ENCODE measurements around the gene CABCOCO1.

CABCOCO1 gene

DNA sequence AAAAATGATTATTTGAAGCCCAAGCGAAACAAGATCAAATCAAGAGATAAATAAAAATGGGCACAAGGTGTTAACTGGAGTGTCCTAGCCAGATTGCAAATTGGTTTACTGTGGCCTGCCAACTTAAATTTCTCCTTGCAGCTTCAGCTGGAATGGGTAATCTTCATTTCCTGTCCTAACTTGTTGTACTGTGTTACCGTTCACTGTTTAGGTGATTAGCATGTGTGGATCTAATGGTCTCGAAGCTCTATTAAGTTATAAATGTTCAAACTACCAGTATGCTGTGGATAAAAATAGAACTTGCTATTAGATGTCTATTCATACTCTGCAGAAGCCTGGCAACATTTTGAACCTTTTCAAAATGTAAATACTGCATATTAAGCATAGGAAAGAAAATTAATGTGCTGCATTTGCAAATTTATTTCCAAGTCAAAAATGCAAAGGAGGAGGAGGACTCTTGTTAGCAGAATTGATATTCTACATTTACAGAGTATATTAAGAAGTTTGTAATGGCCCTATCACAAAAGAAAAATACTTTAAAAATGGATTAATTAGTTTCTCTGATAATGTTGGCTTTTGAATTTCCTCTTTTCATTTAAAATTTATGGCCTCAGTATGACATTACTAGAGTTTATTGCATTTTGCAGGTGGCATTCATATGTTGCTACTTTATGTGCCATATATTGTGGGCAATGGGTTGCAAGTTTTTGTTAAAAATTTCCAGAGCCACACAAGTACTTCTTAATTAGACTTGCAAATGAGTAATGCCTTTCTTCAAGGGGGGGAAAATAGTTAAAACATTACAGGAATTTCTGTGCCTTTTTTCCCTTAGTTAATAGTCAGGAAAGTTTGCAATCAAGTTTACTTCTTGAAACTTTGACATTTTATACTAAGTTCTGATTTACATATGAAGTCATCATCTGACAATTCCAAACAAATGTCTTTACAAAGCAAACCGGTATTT is 92.1 kb downstream of the CABCOCO1 start:
- H3K4me3 ChIP-seq (ENCODE audit: low read length) = no peak overlapping the region
- TF ChIP-seq, protein P1, sequence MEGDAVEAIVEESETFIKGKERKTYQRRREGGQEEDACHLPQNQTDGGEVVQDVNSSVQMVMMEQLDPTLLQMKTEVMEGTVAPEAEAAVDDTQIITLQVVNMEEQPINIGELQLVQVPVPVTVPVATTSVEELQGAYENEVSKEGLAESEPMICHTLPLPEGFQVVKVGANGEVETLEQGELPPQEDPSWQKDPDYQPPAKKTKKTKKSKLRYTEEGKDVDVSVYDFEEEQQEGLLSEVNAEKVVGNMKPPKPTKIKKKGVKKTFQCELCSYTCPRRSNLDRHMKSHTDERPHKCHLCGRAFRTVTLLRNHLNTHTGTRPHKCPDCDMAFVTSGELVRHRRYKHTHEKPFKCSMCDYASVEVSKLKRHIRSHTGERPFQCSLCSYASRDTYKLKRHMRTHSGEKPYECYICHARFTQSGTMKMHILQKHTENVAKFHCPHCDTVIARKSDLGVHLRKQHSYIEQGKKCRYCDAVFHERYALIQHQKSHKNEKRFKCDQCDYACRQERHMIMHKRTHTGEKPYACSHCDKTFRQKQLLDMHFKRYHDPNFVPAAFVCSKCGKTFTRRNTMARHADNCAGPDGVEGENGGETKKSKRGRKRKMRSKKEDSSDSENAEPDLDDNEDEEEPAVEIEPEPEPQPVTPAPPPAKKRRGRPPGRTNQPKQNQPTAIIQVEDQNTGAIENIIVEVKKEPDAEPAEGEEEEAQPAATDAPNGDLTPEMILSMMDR (conservative IDR thresholded peaks at IDR 0.05; ENCODE audit: low read depth, low read length) = no peak
- no peak for DNase-seq (ENCODE audit: low read depth)

DNA sequence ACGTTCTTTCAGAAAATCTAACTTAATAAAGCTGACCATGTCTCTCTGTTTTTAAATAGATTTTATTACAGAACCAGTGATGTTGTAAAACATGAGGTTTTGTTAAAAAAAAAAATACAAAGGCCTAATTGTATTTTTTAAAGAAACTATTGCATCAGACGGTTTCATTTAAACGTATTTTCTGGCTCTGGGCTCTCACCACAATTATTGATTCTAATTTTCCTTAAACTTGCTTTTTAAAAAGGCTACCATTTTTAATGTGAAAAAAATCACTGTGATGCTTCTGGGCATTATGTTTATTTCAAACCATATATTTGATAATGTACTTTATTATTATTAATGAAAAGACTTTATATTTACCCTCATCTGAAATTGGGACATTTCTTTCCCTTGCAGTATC is 94.3 kb downstream of the CABCOCO1 start:
- no peak for DNase-seq (ENCODE audit: low read depth)
- TF ChIP-seq, protein P1 (conservative IDR thresholded peaks at IDR 0.05; ENCODE audit: low read depth, low read length) = no peak
- no peak overlapping the region for H3K4me3 ChIP-seq (ENCODE audit: low read length)

DNA sequence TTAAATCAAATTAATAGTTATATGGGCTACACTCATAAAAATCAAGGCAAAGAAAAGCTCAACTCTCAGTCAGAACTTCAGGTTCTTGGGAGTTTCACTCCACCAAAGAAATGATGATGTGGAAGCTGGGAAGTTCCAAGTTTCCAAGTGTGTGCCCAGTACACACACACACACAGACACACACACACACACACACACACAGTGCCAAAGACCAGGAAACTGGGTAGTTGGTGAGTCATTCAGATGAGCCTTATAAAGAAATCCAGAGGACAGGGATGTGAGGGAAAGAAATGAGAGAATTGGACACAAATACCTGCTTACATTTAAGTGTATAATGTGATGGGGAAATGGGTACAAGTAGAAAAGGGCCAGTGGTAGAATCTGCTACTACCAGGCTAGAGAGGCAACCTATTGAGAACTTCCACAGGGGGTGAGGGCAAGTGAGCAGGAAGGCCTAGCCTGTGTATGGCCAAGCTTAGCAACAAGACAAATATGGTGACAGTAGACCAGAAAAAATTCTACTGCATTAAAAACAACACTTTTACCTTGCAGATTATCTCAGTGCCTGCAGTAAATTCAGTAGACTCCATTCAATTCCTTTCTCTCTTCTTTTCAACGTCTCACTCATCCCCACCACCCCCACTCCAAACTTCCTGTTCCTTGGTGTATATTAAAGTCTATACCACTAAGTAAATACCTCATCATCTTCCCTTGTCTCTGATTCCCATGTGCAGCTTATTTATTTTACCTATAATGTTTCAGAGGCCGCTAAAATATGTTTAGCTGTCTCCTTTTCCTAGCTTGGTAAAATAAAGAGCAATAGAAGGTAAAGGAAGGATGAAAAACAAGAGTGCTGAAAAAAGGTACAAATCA is 95.0 kb downstream of the CABCOCO1 start:
- H3K4me3 ChIP-seq (ENCODE audit: low read length) = no peak overlapping the region
- DNase-seq (ENCODE audit: low read depth) = no peak
- TF ChIP-seq, protein P1 (conservative IDR thresholded peaks at IDR 0.05; ENCODE audit: low read depth, low read length) = no peak

DNA sequence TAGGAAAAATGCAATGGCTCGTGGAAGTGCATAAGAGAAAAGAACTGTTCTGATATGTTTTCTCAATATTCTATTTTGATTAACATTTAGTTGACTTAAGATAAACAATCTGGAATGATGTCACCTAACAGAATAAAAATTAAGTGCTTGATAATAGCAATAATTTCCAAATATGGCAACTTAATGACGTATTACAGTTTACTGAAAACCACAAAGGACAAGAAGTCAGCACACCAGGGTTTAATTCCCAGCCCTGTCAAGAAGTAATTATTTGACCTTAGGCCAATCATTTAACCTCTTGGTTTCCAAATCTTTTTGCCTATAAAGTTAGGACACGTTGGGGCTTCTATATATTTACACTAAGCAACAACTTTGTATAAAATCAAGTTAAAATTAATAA is 95.7 kb downstream of the CABCOCO1 start:
- no peak overlapping the region for H3K4me3 ChIP-seq (ENCODE audit: low read length)
- TF ChIP-seq, protein P1 (conservative IDR thresholded peaks at IDR 0.05; ENCODE audit: low read depth, low read length) = no peak
- DNase-seq (ENCODE audit: low read depth) = peak; percentile 86

DNA sequence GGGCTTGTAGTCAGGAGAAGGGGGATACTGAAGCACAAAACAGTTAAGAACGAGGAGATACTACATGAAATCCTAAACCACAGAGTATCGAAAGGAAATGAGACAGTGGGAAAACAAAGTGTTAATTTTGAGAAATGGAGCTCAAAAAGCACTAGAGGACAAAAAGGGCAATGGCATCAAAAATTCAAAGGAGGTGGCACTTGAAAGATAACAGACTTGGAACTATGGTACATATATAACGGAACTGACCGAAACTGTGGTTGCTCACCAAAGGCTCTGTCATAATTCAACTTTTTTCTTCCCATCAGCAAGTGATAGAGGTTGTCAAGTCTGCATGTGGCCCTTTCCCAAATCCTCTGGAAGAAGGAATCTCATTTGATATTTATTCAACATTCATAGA is 97.0 kb downstream of the CABCOCO1 start:
- TF ChIP-seq, protein P1 (conservative IDR thresholded peaks at IDR 0.05; ENCODE audit: low read depth, low read length) = no peak
- no peak overlapping the region for H3K4me3 ChIP-seq (ENCODE audit: low read length)
- DNase-seq (ENCODE audit: low read depth) = no peak

DNA sequence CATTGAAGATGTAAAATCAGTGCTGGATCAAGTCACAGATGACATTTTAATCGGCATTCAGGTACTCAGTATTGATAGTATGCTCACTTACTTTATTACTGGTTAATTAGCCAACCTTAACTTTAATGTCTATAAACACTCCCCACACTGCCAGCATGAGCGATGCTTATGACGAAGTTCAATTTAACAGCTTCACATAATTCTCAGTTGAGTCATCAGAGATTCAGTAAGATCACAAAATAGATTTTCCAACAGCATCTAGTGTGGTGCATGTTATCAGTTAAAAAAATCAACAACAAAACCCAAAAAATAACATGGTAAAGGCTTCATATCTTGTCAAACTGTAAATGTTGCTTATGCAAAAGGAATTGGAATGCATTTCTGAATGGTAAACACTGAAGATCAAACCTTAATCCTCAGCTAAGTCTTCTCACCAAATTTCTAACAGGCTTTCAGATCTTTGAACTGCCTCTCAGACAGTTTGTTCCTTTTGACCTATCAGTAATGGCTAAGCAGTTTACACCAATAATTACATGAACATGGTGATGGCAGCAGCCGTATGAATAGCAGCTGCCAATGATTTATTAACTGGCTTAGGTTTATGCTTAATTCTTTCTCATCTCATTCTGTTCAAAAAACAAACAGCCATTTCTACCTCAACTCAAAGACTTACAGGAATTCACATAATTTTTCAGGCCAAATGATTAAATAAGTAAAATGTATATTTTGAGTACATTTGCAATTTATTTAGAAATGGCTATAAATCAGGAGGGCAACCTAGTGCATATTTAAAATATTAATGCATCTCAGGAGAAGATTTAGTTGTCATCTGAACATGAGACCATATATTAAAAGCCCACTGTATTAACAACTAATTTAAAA is 98.5 kb downstream of the CABCOCO1 start:
- TF ChIP-seq, protein P1 (conservative IDR thresholded peaks at IDR 0.05; ENCODE audit: low read depth, low read length) = no peak
- DNase-seq (ENCODE audit: low read depth) = peak; percentile 87
- no peak overlapping the region for H3K4me3 ChIP-seq (ENCODE audit: low read length)

Measured in retinal pigment epithelial cell (primary cell).